ENCODE results near the gene VMP1.
"Not testable (repeated sequence)": the region's sequence is repeated elsewhere in the genome, so short reads cannot be mapped to it uniquely, and the experiment has no call there.

The VMP1 gene

DNA sequence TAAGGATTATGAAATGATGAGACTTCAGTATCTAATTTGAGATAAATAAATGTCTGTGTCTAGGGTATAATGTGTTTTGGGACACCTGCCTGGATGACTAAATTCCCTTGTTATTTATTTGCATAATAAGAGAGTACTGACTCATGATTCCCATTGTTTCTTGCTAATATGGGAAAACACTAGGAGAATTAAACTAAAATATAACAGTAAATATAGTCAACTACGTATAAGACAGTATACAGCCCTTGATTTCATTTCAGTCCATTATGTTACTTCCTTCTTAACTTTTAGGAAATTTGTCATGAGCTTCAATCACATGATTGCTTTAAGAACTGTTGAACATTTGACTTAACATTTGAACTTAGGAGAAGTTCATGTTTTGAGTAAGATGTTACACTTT, 62.4 kb downstream of the VMP1 start:
- Histone ChIP-seq H3K9me3 (ENCODE audit: control insufficient read depth, low read length) (no peaks in the 10 kb centered on the region), H3K27ac (ENCODE audit: insufficient read depth, low read length, poor library complexity, severe bottlenecking) (no peak overlapping the region), H3K4me3 (ENCODE audit: insufficient read depth, low read depth, low read length, poor library complexity, severe bottlenecking) (no peak overlapping the region), H3K4me1 (ENCODE audit: control insufficient read depth, insufficient read depth, low read length, poor library complexity, severe bottlenecking) (no peaks in the 10 kb centered on the region), H3K36me3 (ENCODE audit: control insufficient read depth, insufficient read depth, low read length) (peaks cover 4% of the 10 kb centered on the region), H3K27me3 (replicated peaks; ENCODE audit: control insufficient read depth, insufficient read depth, low read length, poor library complexity, severe bottlenecking) (no peaks in the 10 kb centered on the region)
- no peak for DNase-seq

- DNase-seq: no peak
- Histone ChIP-seq H3K4me1 (ENCODE audit: control insufficient read depth, insufficient read depth, low read length, poor library complexity, severe bottlenecking) (no peaks in the 10 kb centered on the region), H3K4me3 (ENCODE audit: insufficient read depth, low read depth, low read length, poor library complexity, severe bottlenecking) (no peak overlapping the region), H3K9me3 (ENCODE audit: control insufficient read depth, low read length) (no peaks in the 10 kb centered on the region), H3K36me3 (ENCODE audit: control insufficient read depth, insufficient read depth, low read length) (peaks cover 11% of the 10 kb centered on the region), H3K27ac (ENCODE audit: insufficient read depth, low read length, poor library complexity, severe bottlenecking) (no peak overlapping the region), H3K27me3 (replicated peaks; ENCODE audit: control insufficient read depth, insufficient read depth, low read length, poor library complexity, severe bottlenecking) (no peaks in the 10 kb centered on the region)
Observed at GRCh38 chr17:59771093-59771492, 63.6 kb downstream of the VMP1 start.

DNA sequence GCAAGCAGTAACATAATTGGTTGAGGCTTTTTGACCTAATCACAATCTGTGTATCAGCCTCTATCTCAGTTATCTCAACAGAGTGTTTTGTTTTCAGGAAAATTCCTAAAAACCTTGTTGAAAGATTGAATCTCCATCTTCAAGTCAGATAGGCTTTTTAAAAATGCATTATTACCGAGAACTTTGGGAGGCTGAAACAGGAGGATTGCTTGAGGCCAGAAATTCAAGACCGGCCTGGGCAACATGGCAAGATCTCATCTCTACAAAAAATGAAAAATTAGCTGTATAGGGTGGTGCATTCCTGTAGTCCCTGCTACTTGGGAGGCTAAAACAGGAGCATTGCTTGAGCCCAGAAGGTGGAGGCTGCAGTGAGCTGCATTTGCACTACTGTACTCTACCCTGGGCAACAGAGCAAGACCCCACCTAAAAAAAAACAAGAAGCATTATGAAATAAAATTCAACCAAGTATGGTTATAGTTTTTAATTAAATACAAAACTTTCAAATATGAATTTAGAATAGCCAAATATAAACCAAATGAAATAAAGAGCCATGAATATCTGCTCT, 68.4 kb downstream of the VMP1 start:
- Histone ChIP-seq H3K4me3 (ENCODE audit: insufficient read depth, low read depth, low read length, poor library complexity, severe bottlenecking) (no peak overlapping the region), H3K36me3 (ENCODE audit: control insufficient read depth, insufficient read depth, low read length) (peaks cover 20% of the 10 kb centered on the region), H3K27ac (ENCODE audit: insufficient read depth, low read length, poor library complexity, severe bottlenecking) (no peak overlapping the region), H3K9me3 (ENCODE audit: control insufficient read depth, low read length) (no peaks in the 10 kb centered on the region), H3K4me1 (ENCODE audit: control insufficient read depth, insufficient read depth, low read length, poor library complexity, severe bottlenecking) (no peaks in the 10 kb centered on the region), H3K27me3 (replicated peaks; ENCODE audit: control insufficient read depth, insufficient read depth, low read length, poor library complexity, severe bottlenecking) (no peaks in the 10 kb centered on the region)
- DNase-seq: no peak

DNA sequence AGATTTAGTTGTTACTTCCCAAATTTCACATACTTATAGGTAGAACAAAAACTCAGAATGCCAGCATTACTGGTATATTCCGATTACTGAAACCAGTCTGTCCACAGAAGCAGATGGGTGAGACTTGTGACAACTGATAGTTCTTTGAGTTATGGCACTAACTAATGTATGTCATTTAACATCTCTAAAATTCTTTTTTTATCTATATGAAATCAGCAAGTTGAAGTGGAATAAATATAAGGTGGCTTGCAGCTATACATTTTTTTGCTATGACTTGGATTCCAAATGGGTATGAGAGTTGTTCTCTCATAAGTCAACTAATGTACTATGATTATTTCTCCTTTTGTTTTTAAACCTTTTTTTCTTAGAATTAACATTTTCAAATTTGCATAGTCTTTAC, 69.1 kb downstream of the VMP1 start:
- Histone ChIP-seq H3K27ac (ENCODE audit: insufficient read depth, low read length, poor library complexity, severe bottlenecking) (no peak overlapping the region), H3K36me3 (ENCODE audit: control insufficient read depth, insufficient read depth, low read length) (peaks cover 20% of the 10 kb centered on the region), H3K4me1 (ENCODE audit: control insufficient read depth, insufficient read depth, low read length, poor library complexity, severe bottlenecking) (no peaks in the 10 kb centered on the region), H3K27me3 (replicated peaks; ENCODE audit: control insufficient read depth, insufficient read depth, low read length, poor library complexity, severe bottlenecking) (no peaks in the 10 kb centered on the region), H3K9me3 (ENCODE audit: control insufficient read depth, low read length) (no peaks in the 10 kb centered on the region), H3K4me3 (ENCODE audit: insufficient read depth, low read depth, low read length, poor library complexity, severe bottlenecking) (no peak overlapping the region)
- no peak for DNase-seq

- Histone ChIP-seq H3K27ac (ENCODE audit: insufficient read depth, low read length, poor library complexity, severe bottlenecking) (no peak overlapping the region), H3K36me3 (ENCODE audit: control insufficient read depth, insufficient read depth, low read length) (peaks cover 20% of the 10 kb centered on the region), H3K4me1 (ENCODE audit: control insufficient read depth, insufficient read depth, low read length, poor library complexity, severe bottlenecking) (no peaks in the 10 kb centered on the region), H3K9me3 (ENCODE audit: control insufficient read depth, low read length) (no peaks in the 10 kb centered on the region), H3K4me3 (ENCODE audit: insufficient read depth, low read depth, low read length, poor library complexity, severe bottlenecking) (no peak overlapping the region), H3K27me3 (replicated peaks; ENCODE audit: control insufficient read depth, insufficient read depth, low read length, poor library complexity, severe bottlenecking) (no peaks in the 10 kb centered on the region)
- DNase-seq: no peak
Observed at GRCh38 chr17:59777033-59777432, 69.6 kb downstream of the VMP1 start.

DNA sequence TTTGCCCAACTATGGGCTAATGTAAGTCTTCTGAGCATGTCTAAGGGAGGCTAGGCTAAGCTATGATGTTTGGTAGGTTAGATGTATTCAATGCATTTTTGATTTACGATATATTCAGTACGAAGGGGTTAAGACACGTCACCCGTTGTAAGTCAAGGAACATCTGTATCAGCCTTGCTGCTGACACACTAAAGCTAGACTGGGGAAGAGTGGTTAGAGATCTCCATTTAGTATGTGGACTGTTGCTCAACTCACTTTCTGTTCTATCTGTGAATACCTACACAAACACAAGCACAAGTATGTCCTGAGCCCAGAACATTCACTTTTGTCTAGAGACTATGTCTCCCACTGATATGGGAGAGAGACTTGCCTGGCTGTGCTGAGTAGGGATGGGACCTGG, 71.5 kb downstream of the VMP1 start:
- no peak overlapping the region for H3K4me3 ChIP-seq (ENCODE audit: insufficient read depth, low read depth, low read length, poor library complexity, severe bottlenecking)
- H3K27ac ChIP-seq (ENCODE audit: insufficient read depth, low read length, poor library complexity, severe bottlenecking): no peak overlapping the region
- DNase-seq: no peak
- peaks cover 19% of the 10 kb centered on the region for H3K36me3 ChIP-seq (ENCODE audit: control insufficient read depth, insufficient read depth, low read length)
- H3K4me1 ChIP-seq (ENCODE audit: control insufficient read depth, insufficient read depth, low read length, poor library complexity, severe bottlenecking): peaks cover 7% of the 10 kb centered on the region
- H3K27me3 ChIP-seq (replicated peaks; ENCODE audit: control insufficient read depth, insufficient read depth, low read length, poor library complexity, severe bottlenecking): no peaks in the 10 kb centered on the region
- H3K9me3 ChIP-seq (ENCODE audit: control insufficient read depth, low read length): no peaks in the 10 kb centered on the region

GRCh38 chr17:59779521-59779920, 72.1 kb downstream of the VMP1 start:
- H3K36me3 ChIP-seq (ENCODE audit: control insufficient read depth, insufficient read depth, low read length): peaks cover 16% of the 10 kb centered on the region
- H3K9me3 ChIP-seq (ENCODE audit: control insufficient read depth, low read length): no peaks in the 10 kb centered on the region
- H3K27me3 ChIP-seq (replicated peaks; ENCODE audit: control insufficient read depth, insufficient read depth, low read length, poor library complexity, severe bottlenecking): no peaks in the 10 kb centered on the region
- DNase-seq: no peak
- no peak overlapping the region for H3K27ac ChIP-seq (ENCODE audit: insufficient read depth, low read length, poor library complexity, severe bottlenecking)
- no peak overlapping the region for H3K4me3 ChIP-seq (ENCODE audit: insufficient read depth, low read depth, low read length, poor library complexity, severe bottlenecking)
- peaks cover 12% of the 10 kb centered on the region for H3K4me1 ChIP-seq (ENCODE audit: control insufficient read depth, insufficient read depth, low read length, poor library complexity, severe bottlenecking)

DNA sequence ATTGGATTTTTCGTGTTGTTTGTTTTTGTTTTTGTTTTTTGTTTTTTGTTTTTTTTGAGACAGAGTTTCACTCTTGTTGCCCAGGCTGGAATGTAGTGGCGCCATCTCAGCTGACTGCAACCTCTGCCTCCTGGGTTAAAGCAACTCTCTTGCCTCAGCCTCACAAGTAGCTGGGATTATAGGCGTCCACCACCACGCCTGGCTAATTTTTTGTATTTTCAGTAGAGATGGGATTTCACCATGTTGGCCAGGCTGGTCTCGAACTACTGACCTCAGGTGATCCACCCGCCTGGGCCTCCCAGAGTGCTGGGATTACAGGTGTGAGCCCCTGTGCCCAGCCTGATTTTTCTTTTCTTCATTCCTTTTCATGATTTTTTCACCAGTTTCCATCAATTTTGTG, 73.1 kb downstream of the VMP1 start:
- peaks cover 14% of the 10 kb centered on the region for H3K36me3 ChIP-seq (ENCODE audit: control insufficient read depth, insufficient read depth, low read length)
- not testable (repeated sequence) for H3K27ac ChIP-seq (ENCODE audit: insufficient read depth, low read length, poor library complexity, severe bottlenecking); DNase-seq; H3K9me3 ChIP-seq (ENCODE audit: control insufficient read depth, low read length); H3K4me3 ChIP-seq (ENCODE audit: insufficient read depth, low read depth, low read length, poor library complexity, severe bottlenecking); H3K27me3 ChIP-seq (replicated peaks; ENCODE audit: control insufficient read depth, insufficient read depth, low read length, poor library complexity, severe bottlenecking)
- H3K4me1 ChIP-seq (ENCODE audit: control insufficient read depth, insufficient read depth, low read length, poor library complexity, severe bottlenecking): peaks cover 17% of the 10 kb centered on the region

DNA sequence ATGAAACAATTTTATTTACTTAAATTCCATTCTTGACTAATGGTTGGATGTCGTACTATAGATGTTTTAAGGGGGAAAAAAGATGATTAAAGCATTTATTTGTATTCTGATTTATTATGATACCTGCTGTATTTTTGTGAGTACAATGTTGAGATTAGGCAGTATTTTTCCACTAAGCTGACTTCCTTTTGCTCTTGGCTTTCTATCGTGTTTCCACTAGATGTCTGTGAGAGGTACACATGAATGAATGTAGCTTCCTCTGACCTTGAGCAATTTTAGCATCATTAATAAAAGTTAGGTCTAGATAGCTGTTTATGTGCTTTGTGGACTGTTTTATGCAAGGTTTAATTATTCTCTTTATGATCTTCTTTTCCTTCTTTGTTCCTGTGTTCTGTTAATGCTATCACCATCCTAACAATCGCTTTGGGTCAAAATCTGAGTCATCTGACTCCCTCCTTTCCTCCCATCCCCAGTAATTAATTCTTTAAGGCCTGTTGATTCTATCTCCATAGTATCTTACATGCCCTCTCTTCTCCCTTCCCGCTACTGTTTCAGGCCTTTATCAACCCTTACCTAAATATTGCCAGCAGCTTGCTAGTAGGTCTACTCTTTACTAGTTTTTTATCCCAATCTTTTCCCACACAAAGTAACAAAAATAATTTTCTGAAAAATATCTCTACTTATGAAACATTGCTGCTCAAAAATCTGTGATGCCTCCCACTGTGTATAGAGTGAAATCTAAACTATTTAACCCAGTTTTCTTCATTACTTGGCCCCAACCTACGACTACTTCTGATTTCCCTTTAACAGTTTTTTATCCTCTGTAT, 76.0 kb downstream of the VMP1 start:
- Histone ChIP-seq H3K36me3 (ENCODE audit: control insufficient read depth, insufficient read depth, low read length) (no peaks in the 10 kb centered on the region), H3K4me1 (ENCODE audit: control insufficient read depth, insufficient read depth, low read length, poor library complexity, severe bottlenecking) (peaks cover 38% of the 10 kb centered on the region), H3K4me3 (ENCODE audit: insufficient read depth, low read depth, low read length, poor library complexity, severe bottlenecking) (peak overlapping the region; percentile 0), H3K27ac (ENCODE audit: insufficient read depth, low read length, poor library complexity, severe bottlenecking) (peak overlapping the region; percentile 83), H3K27me3 (replicated peaks; ENCODE audit: control insufficient read depth, insufficient read depth, low read length, poor library complexity, severe bottlenecking) (no peaks in the 10 kb centered on the region), H3K9me3 (ENCODE audit: control insufficient read depth, low read length) (no peaks in the 10 kb centered on the region)
- DNase-seq: no peak

DNA sequence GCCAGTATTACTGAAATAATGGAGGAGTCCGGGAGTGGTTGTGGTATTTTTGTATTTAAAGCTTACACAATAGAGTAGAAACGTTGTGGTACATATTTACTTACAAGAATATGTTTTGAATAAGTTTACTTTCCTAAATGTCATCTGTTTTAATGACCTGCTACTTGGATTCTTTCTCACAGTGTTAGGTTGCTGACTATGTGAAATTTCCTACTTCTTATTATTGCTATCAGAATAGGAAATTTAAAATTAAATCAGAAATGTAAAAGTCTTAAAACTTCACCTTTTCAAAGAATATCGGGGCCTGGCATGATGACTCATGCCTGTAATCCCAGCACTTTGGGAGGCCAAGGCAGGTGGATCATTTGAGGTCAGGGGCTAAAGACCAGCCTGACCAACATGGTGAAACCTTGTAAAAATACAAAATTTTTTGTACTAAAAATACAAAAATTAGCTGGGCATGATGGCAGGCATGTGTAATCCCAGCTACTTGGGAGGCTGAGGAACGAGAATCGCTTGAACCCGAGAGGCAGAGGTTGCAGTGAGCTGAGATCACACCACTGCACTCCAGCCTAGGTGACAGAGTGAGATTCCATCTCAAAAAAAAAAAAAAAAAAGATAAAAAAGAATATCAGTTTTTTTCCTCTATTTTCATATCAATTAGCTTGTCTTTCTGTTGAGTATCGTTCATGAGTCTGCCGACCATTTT, 77.8 kb downstream of the VMP1 start:
- Histone ChIP-seq H3K27ac (ENCODE audit: insufficient read depth, low read length, poor library complexity, severe bottlenecking) (peak overlapping the region; percentile 83), H3K4me3 (ENCODE audit: insufficient read depth, low read depth, low read length, poor library complexity, severe bottlenecking) (no peak overlapping the region), H3K9me3 (ENCODE audit: control insufficient read depth, low read length) (no peaks in the 10 kb centered on the region), H3K4me1 (ENCODE audit: control insufficient read depth, insufficient read depth, low read length, poor library complexity, severe bottlenecking) (peaks cover 38% of the 10 kb centered on the region), H3K27me3 (replicated peaks; ENCODE audit: control insufficient read depth, insufficient read depth, low read length, poor library complexity, severe bottlenecking) (no peaks in the 10 kb centered on the region), H3K36me3 (ENCODE audit: control insufficient read depth, insufficient read depth, low read length) (no peaks in the 10 kb centered on the region)
- DNase-seq: no peak

Data from effector memory CD4-positive, alpha-beta T cell (primary cell).